Left lung (tissue), 10 donors: ENCODE results near the gene RALGPS1. TPM values are rescaled to one million over a fixed set of nuclear protein-coding genes. Genes with fewer than 3 reads are reported as not detected.

Experiments used
- ATAC-seq: fragments of 200-7000 bp; cut with Tn5 transposase; one replicate; pipeline ENCODE4 v1.9.1; 2020; ENCODE audit warnings: moderate library complexity
- DNase-seq, 4 donors: peaks; one replicate each; pipeline ENCODE4 v3.0.0-alpha.2; 2013 to 2020
- H3K27ac ChIP-seq, 2 donors: fragments of 200-600 bp; sonication (generic) in 1 of 2; one replicate each; pipeline versions ENCODE4 v1.5.0 to v1.8.0; 2020 to 2021
- H3K27me3 ChIP-seq, 2 donors: fragments of 200-600 bp; sonication (generic) in 1 of 2; one replicate each; pipeline versions ENCODE4 v1.5.0 to v1.8.0; 2020 to 2021
- H3K36me3 ChIP-seq, 2 donors: fragments of 200-600 bp; sonication (generic) in 1 of 2; one replicate each; pipeline versions ENCODE4 v1.5.0 to v1.8.0; 2020 to 2021
- H3K4me1 ChIP-seq, 2 donors: fragments of 200-600 bp; one replicate each; pipeline ENCODE4 v1.8.0; 2021
- H3K4me3 ChIP-seq, 2 donors: fragments of 200-600 bp; sonication (generic) in 1 of 2; one replicate each; pipeline versions ENCODE4 v1.5.0 to v1.8.0; 2020 to 2021; ENCODE audit warnings: mild to moderate bottlenecking in 1 of 2
- H3K9me3 ChIP-seq, 2 donors: fragments of 200-600 bp; sonication (generic) in 1 of 2; one replicate each; pipeline versions ENCODE4 v1.5.0 to v1.8.0; 2020 to 2021
- CTCF ChIP-seq, 2 donors: fragments of 200-600 bp; sonication (generic) in 1 of 2; IDR thresholded peaks; one replicate each; pipeline versions ENCODE4 v1.5.0 to v1.8.0; 2021; ENCODE audit warnings: antibody characterized with exemption in 2 of 2
- intact Hi-C, 2 donors: fragments of 100-400 bp; cut with DNase I; formaldehyde crosslinking; loops; one replicate each; pipeline versions ENCODE4 v1.11.2 to v1.14.2; 2022
- polyA plus RNA-seq, 6 donors: library from polyadenylated mRNA; unstranded; fragments of 120-200 nt; gene quantifications; one replicate each; pipeline ENCODE4 v1.2.1, GENCODE V29; 2013; ENCODE audit not compliant: insufficient read length in 6 of 6
- total RNA-seq, 2 donors: library from RNA; stranded (reverse); fragmentation: NEBNext Ultra II Directional; extraction: Animal tissue kit (Norgen Biotek cat#: 25700); gene quantifications; one replicate each; pipeline ENCODE4 v1.2.1, GENCODE V29; 2021
- donor health status: DM: no; HTN: yes; CAD: no.
- donor health status: DM: no; HTN: no; CAD: no.

RALGPS1 gene
- total and polyA plus RNA-seq, 8 donors = 11.9 to 27.6 (median 21.5) TPM

DNA sequence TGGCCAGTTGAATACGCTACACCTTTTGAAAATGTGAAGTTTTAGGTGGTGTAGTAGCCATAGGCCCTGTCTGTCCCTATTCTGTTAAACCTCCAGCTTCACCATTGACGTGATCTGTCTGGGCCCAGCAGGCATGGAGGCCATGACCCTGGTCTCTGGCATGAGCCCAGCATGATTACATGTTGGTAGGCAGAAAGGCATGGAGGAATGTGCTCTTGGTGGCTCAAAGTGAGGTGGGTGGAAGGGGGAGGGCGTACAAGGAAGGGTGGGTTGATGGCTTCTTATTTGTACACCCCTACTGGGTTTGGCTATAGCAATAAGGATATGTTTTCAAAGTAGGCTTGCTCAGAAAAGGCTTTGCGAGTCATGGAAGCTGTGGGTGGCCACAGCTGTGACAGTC lies 23.7 kb downstream of the RALGPS1 start:
- ATAC-seq = no peak
- Histone ChIP-seq H3K4me1 (peaks cover 0 to 7% of the 10 kb centered on the region in 2 donors), H3K36me3 (no peaks in the 10 kb centered on the region), H3K9me3 (no peaks in the 10 kb centered on the region), H3K27ac (no peak overlapping the region), H3K4me3 (no peak overlapping the region), H3K27me3 (no peaks in the 10 kb centered on the region)
- DNase-seq = no peak
- intact Hi-C loops = loop anchor here in 1 of 2 donors (10.0 kb wide), 1 partner anchor 266 kb away; no protein-coding TSS in a partner anchor
- no peak for TF ChIP-seq CTCF (IDR thresholded peaks at IDR 0.05)

- H3K36me3 ChIP-seq = no peaks in the 10 kb centered on the region
- peaks cover 0 to 7% of the 10 kb centered on the region in 2 donors for H3K4me1 ChIP-seq
- no peak overlapping the region for H3K4me3 ChIP-seq
- ATAC-seq = peak; percentile 92
- no peaks in the 10 kb centered on the region for H3K27me3 ChIP-seq
- intact Hi-C loops = loop anchor here (5.0 to 10.0 kb wide), 2 partner anchors 257 to 265 kb away; no protein-coding TSS in a partner anchor
- no peak for TF ChIP-seq CTCF (IDR thresholded peaks at IDR 0.05)
- H3K27ac ChIP-seq = peak overlapping the region; percentile 55 to 60
- DNase-seq = peak in 2 of 4 donors; percentile 58 to 71
- H3K9me3 ChIP-seq = no peaks in the 10 kb centered on the region
These were observed 25.2 kb downstream of the RALGPS1 start for GRCh38 chr9:126939821-126940221.

DNA sequence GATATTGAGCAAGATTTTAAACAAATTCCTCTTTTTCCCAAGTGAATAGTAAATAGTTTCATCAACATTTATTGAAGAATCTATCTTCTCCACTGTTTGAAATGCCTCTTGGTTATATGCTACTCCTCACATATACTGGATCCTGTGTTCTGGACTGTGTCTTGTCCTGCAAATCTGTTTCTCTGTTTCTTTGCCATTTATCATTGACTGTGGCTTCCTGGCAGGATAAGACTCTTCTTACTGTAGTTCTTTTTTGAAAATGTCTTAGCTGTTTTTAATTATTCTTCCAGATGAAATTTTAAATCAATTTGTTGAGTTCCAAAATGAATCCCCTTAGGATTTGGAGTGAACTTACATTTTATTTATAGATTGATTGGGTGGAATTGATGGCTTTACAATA lies 27.8 kb downstream of the RALGPS1 start:
- no peak for TF ChIP-seq CTCF (IDR thresholded peaks at IDR 0.05)

DNA sequence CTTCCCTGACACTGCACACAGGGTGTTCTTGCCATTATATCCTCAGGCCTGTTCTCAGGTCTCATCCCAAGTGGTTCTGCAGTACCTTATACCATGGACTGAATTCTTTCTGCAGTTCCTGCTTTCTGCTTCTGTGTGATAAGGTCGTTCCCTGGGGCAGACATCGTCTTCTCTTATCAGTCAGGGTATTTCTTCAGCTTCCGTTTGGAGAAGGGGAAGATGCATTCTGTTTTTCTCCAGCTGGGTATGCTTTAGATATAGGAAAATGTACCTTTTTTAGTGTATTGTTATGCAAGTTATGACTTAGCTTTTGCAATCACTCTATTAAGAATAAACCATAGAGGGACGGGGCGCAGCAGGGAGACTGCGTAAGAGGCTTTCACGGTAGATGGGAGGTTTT lies 31.1 kb downstream of the RALGPS1 start:
- intact Hi-C loops = no loop called here
- DNase-seq (no peak), ATAC-seq (no peak)
- H3K27ac ChIP-seq = no peak overlapping the region
- H3K36me3 ChIP-seq = no peaks in the 10 kb centered on the region
- no peaks in the 10 kb centered on the region for H3K9me3 ChIP-seq
- TF ChIP-seq CTCF (IDR thresholded peaks at IDR 0.05) = no peak
- peaks cover 0 to 2% of the 10 kb centered on the region in 2 donors for H3K4me1 ChIP-seq
- H3K4me3 ChIP-seq = no peak overlapping the region
- H3K27me3 ChIP-seq = no peaks in the 10 kb centered on the region

More for the DNA sequence above, 27.8 kb downstream of the RALGPS1 start:
- H3K36me3 ChIP-seq = no peaks in the 10 kb centered on the region
- no peaks in the 10 kb centered on the region for H3K9me3 ChIP-seq
- no peak overlapping the region for H3K27ac ChIP-seq
- no peak overlapping the region for H3K4me3 ChIP-seq
- intact Hi-C loops = loop anchor here in 1 of 2 donors (5.0 kb wide), 1 partner anchor 255 kb away; no protein-coding TSS in a partner anchor
- DNase-seq = no peak
- ATAC-seq = no peak
- H3K4me1 ChIP-seq = peaks cover 0 to 7% of the 10 kb centered on the region in 2 donors
- no peaks in the 10 kb centered on the region for H3K27me3 ChIP-seq

GRCh38 chr9:126947529-126947928 lies 32.9 kb downstream of the RALGPS1 start:
- ATAC-seq = peak; percentile 57

More at GRCh38 chr9:126947529-126947928, 32.9 kb downstream of the RALGPS1 start:
- no peak for TF ChIP-seq CTCF (IDR thresholded peaks at IDR 0.05)
- no peak for DNase-seq
- Histone ChIP-seq H3K27me3 (no peaks in the 10 kb centered on the region), H3K4me1 (no peaks in the 10 kb centered on the region), H3K4me3 (no peak overlapping the region), H3K9me3 (no peaks in the 10 kb centered on the region), H3K36me3 (no peaks in the 10 kb centered on the region), H3K27ac (no peak overlapping the region)
- intact Hi-C loops = no loop called here
